HepG2 (cell line): Measurements from ENCODE around the gene RAB30. TPM values are rescaled to one million over a fixed set of nuclear protein-coding genes. Genes with fewer than 3 reads are reported as not detected.
A peak's percentile ranks its signal among the peaks of the same experiment; 100 is the strongest.

ENCODE experiments used
- BCL6 ChIP-seq: IDR thresholded peaks from 2 replicates; pipeline ENCODE4 v1.6.1; 2016; ENCODE audit warnings: missing genetic modification reagents, missing compliant biosample characterization
- CBX2 ChIP-seq, 2 experiments: fragments of 200-600 bp in 1 of 2; sonication (generic); formaldehyde crosslinking in 1 of 2; IDR thresholded peaks; 2 replicates each; pipeline versions ENCODE4 v1.7.0 to v1.8.1; 2018 to 2022; ENCODE audit warnings: low read depth in 2 of 2, low read length in 1 of 2, mild to moderate bottlenecking in 1 of 2, missing genetic modification reagents in 1 of 2
- FOXA1 ChIP-seq, 2 experiments: fragments of 450-650 bp in 1 of 2; sonication (generic) in 1 of 2; formaldehyde crosslinking in 1 of 2; IDR thresholded peaks; 2 replicates each; pipeline versions ENCODE4 v1.4.0 to v1.6.1; 2016 to 2020; ENCODE audit warnings: missing genetic modification reagents in 1 of 2
- GABPB1 ChIP-seq: IDR thresholded peaks from 2 replicates; pipeline ENCODE4 v1.6.1; 2016; ENCODE audit warnings: mild to moderate bottlenecking, missing genetic modification reagents, moderate library complexity, missing compliant biosample characterization
- GATAD2A ChIP-seq: IDR thresholded peaks from 2 replicates; pipeline ENCODE4 v1.6.1; 2016
- KDM3A ChIP-seq: IDR thresholded peaks from 2 replicates; pipeline ENCODE4 v1.6.1; 2018; ENCODE audit warnings: low read depth, missing compliant biosample characterization
- MEIS1 ChIP-seq: sonication (generic); formaldehyde crosslinking; IDR thresholded peaks from 2 replicates; pipeline ENCODE4 v1.9.0; 2021; ENCODE audit warnings: mild to moderate bottlenecking, missing genetic modification reagents, moderate library complexity, borderline replicate concordance
- MXI1 ChIP-seq: IDR thresholded peaks from 3 replicates; pipeline ENCODE4 v1.6.1; 2012; ENCODE audit warnings: low read depth, low read length, inconsistent platforms, borderline replicate concordance
- PLSCR1 ChIP-seq: sonication (generic); formaldehyde crosslinking; IDR thresholded peaks from 2 replicates; pipeline ENCODE4 v1.5.0; 2020; ENCODE audit warnings: missing genetic modification reagents, mild to moderate bottlenecking, borderline replicate concordance
- REL ChIP-seq: sonication (generic); formaldehyde crosslinking; conservative IDR thresholded peaks from 2 replicates; pipeline ENCODE4 v1.8.0; 2022; ENCODE audit warnings: mild to moderate bottlenecking, missing genetic modification reagents, moderate library complexity
- RFXANK ChIP-seq: IDR thresholded peaks from 2 replicates; pipeline ENCODE4 v1.6.1; 2016
- RNF2 ChIP-seq: fragments of 450-650 bp; conservative IDR thresholded peaks from 2 replicates; pipeline ENCODE4 v1.6.1; 2016; ENCODE audit warnings: low read depth
- RORA ChIP-seq: sonication (generic); formaldehyde crosslinking; IDR thresholded peaks from 2 replicates; pipeline ENCODE4 v1.5.0; 2020; ENCODE audit warnings: mild to moderate bottlenecking, missing genetic modification reagents, moderate library complexity
- RXRA ChIP-seq: sonication (generic); formaldehyde crosslinking; IDR thresholded peaks from 2 replicates; pipeline ENCODE4 v1.5.1; 2020; ENCODE audit warnings: missing genetic modification reagents
- SP1 ChIP-seq, 2 experiments: fragments of 450-650 bp in 1 of 2; sonication (generic) in 1 of 2; formaldehyde crosslinking in 1 of 2; IDR thresholded peaks; 2 replicates each; pipeline versions ENCODE4 v1.4.0 to v1.6.1; 2016 to 2020; ENCODE audit warnings: missing genetic modification reagents in 1 of 2
- SRSF4 ChIP-seq: fragments of 200-400 bp; formaldehyde crosslinking; IDR thresholded peaks from one replicate; pipeline ENCODE4 v1.6.1; 2018; ENCODE audit warnings: mild to moderate bottlenecking, low read depth, low read length, moderate library complexity; ENCODE audit not compliant: poor library complexity, severe bottlenecking
- ZBTB44 ChIP-seq: sonication (generic); formaldehyde crosslinking; IDR thresholded peaks from 2 replicates; pipeline ENCODE4 v1.4.0; 2020; ENCODE audit warnings: missing genetic modification reagents
- ZNF350 ChIP-seq: sonication (generic); formaldehyde crosslinking; IDR thresholded peaks from 2 replicates; pipeline ENCODE4 v1.4.0; 2020; ENCODE audit warnings: mild to moderate bottlenecking, low read depth, missing genetic modification reagents, borderline replicate concordance
- ZNF564 ChIP-seq: sonication (generic); formaldehyde crosslinking; IDR thresholded peaks from 2 replicates; pipeline ENCODE4 v1.8.1; 2023; ENCODE audit warnings: mild to moderate bottlenecking, missing genetic modification reagents
- ZNF607 ChIP-seq: sonication (generic); formaldehyde crosslinking; IDR thresholded peaks from 2 replicates; pipeline ENCODE4 v1.5.1; 2020; ENCODE audit warnings: missing genetic modification reagents, mild to moderate bottlenecking, borderline replicate concordance
- ZNF616 ChIP-seq: sonication (generic); formaldehyde crosslinking; IDR thresholded peaks from 2 replicates; pipeline ENCODE4 v1.5.0; 2020; ENCODE audit warnings: low read depth, mild to moderate bottlenecking, missing genetic modification reagents
- ZNF761 ChIP-seq: sonication (generic); formaldehyde crosslinking; conservative IDR thresholded peaks from 2 replicates; pipeline ENCODE4 v1.4.0; 2020; ENCODE audit warnings: mild to moderate bottlenecking, missing genetic modification reagents
- ZNF770 ChIP-seq: sonication (generic); formaldehyde crosslinking; IDR thresholded peaks from 2 replicates; pipeline ENCODE4 v1.5.0; 2020; ENCODE audit warnings: mild to moderate bottlenecking, missing genetic modification reagents
- ZNF879 ChIP-seq: sonication (generic); formaldehyde crosslinking; IDR thresholded peaks from 2 replicates; pipeline ENCODE4 v1.8.1; 2023; ENCODE audit warnings: missing genetic modification reagents
- ZSCAN21 ChIP-seq: sonication (generic); formaldehyde crosslinking; IDR thresholded peaks from 2 replicates; pipeline ENCODE4 v1.8.0; 2022; ENCODE audit warnings: mild to moderate bottlenecking, missing genetic modification reagents, moderate library complexity, borderline replicate concordance
- polyA plus RNA-seq, 8 experiments: library from polyadenylated mRNA; depleted of rRNA in 3 of 8; stranded (reverse) in 7 of 8; unstranded in 1 of 8; fragments of >200 nt; fragmentation: Illumina TruSeq in 4 of 8; extraction: Trizol in 4 of 8; gene quantifications; 2 replicates each; pipeline versions ENCODE4 v1.2.1 to v1.2.3, GENCODE V29; 2011 to 2016; ENCODE audit warnings: low read depth in 4 of 8, missing spikeins in 1 of 8, mixed read lengths in 1 of 8; ENCODE audit not compliant: insufficient read depth in 1 of 8
- total RNA-seq, 5 experiments: library from RNA; depleted of rRNA; stranded (reverse); fragments of >200 nt; fragmentation: Illumina TruSeq; extraction: Trizol; gene quantifications; 2 replicates each; pipeline ENCODE4 v1.2.3, GENCODE V29; 2016; ENCODE audit warnings: low read depth in 1 of 5

Gene RAB30
- total and polyA plus RNA-seq, 2 of the 13 experiments (the other 11 are each of a cell fraction or from before 2014, with no cell fraction given), result 3.7 to 5.0 TPM

GRCh38 chr11:83092488-83093384 lies 21.0 kb upstream of the RAB30 start (continued):
- TF ChIP-seq SP1 (IDR thresholded peaks at IDR 0.05) (no peak), SP1 (CRISPR knock-in tag; IDR thresholded peaks at IDR 0.05) (no peak), ZNF607 (CRISPR knock-in tag) (peak; percentile 76), RNF2 (no peak), ZNF616 (CRISPR knock-in tag) (no peak), MEIS1 (CRISPR knock-in tag) (peak; percentile 76), GABPB1 (CRISPR knock-in tag) (peak; percentile 36; the same call in 1 of the 2 replicates), FOXA1 (IDR thresholded peaks at IDR 0.05) (no peak), FOXA1 (CRISPR knock-in tag; IDR thresholded peaks at IDR 0.05) (peak; percentile 64; the same call in 1 of the 2 replicates), ZNF350 (CRISPR knock-in tag) (peak; percentile 75; the same call in 1 of the 2 replicates), ZBTB44 (CRISPR knock-in tag) (no peak), PLSCR1 (CRISPR knock-in tag) (no peak), SRSF4 (no peak), REL (CRISPR knock-in tag) (no peak), ZNF564 (peak; percentile 79; the same call in 1 of the 2 replicates), RXRA (peak; percentile 52; the same call in 1 of the 2 replicates), CBX2 (IDR thresholded peaks at IDR 0.05; ENCODE audit: low read depth, low read length) (no peak), CBX2 (CRISPR knock-in tag; IDR thresholded peaks at IDR 0.05; ENCODE audit: low read depth) (no peak), ZNF879 (CRISPR knock-in tag) (no peak), GATAD2A (CRISPR knock-in tag) (peak; percentile 97), ZNF761 (peak; percentile 73; the same call in 1 of the 2 replicates), BCL6 (CRISPR knock-in tag) (peak; percentile 93), KDM3A (CRISPR knock-in tag) (peak; percentile 64; the same call in 1 of the 2 replicates), ZNF770 (peak; percentile 70; the same call in 1 of the 2 replicates), MXI1 (peak; percentile 57; the same call in 1 of the 3 replicates), RFXANK (CRISPR knock-in tag) (0 out of 2 replicates have a peak, but pooled peaks have one; percentile 43), RORA (CRISPR knock-in tag) (peak; percentile 72; the same call in 1 of the 2 replicates), ZSCAN21 (CRISPR knock-in tag) (peak; percentile 70; the same call in 1 of the 2 replicates)
